GM10266 (cell line): Measurements from ENCODE around the gene NTRK3.

Experiments used
- DNase-seq: peaks from one replicate; pipeline ENCODE4 v3.0.0; 2012; ENCODE audit errors: extremely low spot score
- CTCF ChIP-seq: IDR thresholded peaks from 2 replicates; pipeline ENCODE4 v1.5.1; 2012; ENCODE audit warnings: mild to moderate bottlenecking, low read depth; ENCODE audit not compliant: control insufficient read depth, insufficient read depth; ENCODE audit errors: missing control alignments

The NTRK3 gene

GRCh38 chr15:88152672-88153071, 103.9 kb downstream of the NTRK3 start:
- DNase-seq: no peak

GRCh38 chr15:88147760-88148159, 108.8 kb downstream of the NTRK3 start:
- no peak for TF ChIP-seq CTCF
- DNase-seq: no peak

More at GRCh38 chr15:88152672-88153071, 103.9 kb downstream of the NTRK3 start:
- no peak for TF ChIP-seq CTCF

GRCh38 chr15:88144921-88145653, 111.5 kb downstream of the NTRK3 start:
- no peak for DNase-seq
- no peak for TF ChIP-seq CTCF

GRCh38 chr15:88142121-88142520, 114.4 kb downstream of the NTRK3 start:
- DNase-seq: no peak
- no peak for TF ChIP-seq CTCF

- DNase-seq: no peak
- TF ChIP-seq CTCF: no peak
These were observed 115.2 kb downstream of the NTRK3 start for GRCh38 chr15:88141269-88141889.

- TF ChIP-seq CTCF: no peak
- DNase-seq: no peak
These were observed 116.1 kb downstream of the NTRK3 start for GRCh38 chr15:88140398-88140797.

GRCh38 chr15:88139936-88140335, 116.6 kb downstream of the NTRK3 start:
- no peak for DNase-seq
- no peak for TF ChIP-seq CTCF
